K562 (cell line): ENCODE measurements around the gene LY6G6C. TPM values are rescaled to one million over a fixed set of nuclear protein-coding genes. Genes with fewer than 3 reads are reported as not detected.
A peak's percentile ranks its signal among the peaks of the same experiment; 100 is the strongest.

ENCODE experiments used
- E2F3 ChIP-seq: fragments of 250-450 bp; sonication (Bioruptor Pico); IDR thresholded peaks from 2 replicates; pipeline ENCODE4 v1.4.0; 2020; ENCODE audit warnings: mild to moderate bottlenecking
- EWSR1 ChIP-seq: fragments of 450-650 bp; IDR thresholded peaks from 2 replicates; pipeline ENCODE4 v1.6.1; 2018; ENCODE audit warnings: borderline replicate concordance, mild to moderate bottlenecking, low read depth, moderate library complexity; ENCODE audit not compliant: partially characterized antibody
- FOSL1 ChIP-seq: fragments of 200-800 bp; sonication (Bioruptor generic); conservative IDR thresholded peaks from 2 replicates; pipeline ENCODE4 v1.6.1; 2016; ENCODE audit warnings: missing genetic modification characterization, missing compliant biosample characterization
- GMEB1 ChIP-seq: fragments of 250-450 bp; sonication (Bioruptor Pico); IDR thresholded peaks from 2 replicates; pipeline ENCODE4 v1.4.0; 2020; ENCODE audit warnings: mild to moderate bottlenecking
- HDAC8 ChIP-seq: fragments of 450-650 bp; IDR thresholded peaks from 2 replicates; pipeline ENCODE4 v1.6.1; 2016; ENCODE audit warnings: mild to moderate bottlenecking, missing genetic modification characterization, moderate library complexity, missing compliant biosample characterization
- HEY1 ChIP-seq: fragments of 250-450 bp; sonication (Bioruptor Pico); IDR thresholded peaks from 2 replicates; pipeline ENCODE4 v1.5.0; 2020; ENCODE audit warnings: mild to moderate bottlenecking, moderate library complexity, borderline replicate concordance
- IRF1 ChIP-seq: sonication (generic); formaldehyde crosslinking; IDR thresholded peaks from 2 replicates; pipeline ENCODE4 v1.8.0; 2022; ENCODE audit warnings: missing genetic modification reagents, mild to moderate bottlenecking, borderline replicate concordance
- LCOR ChIP-seq: sonication (generic); formaldehyde crosslinking; IDR thresholded peaks from 2 replicates; pipeline ENCODE4 v1.8.0; 2022; ENCODE audit warnings: mild to moderate bottlenecking, missing genetic modification reagents
- MEF2A ChIP-seq: IDR thresholded peaks from 2 replicates; pipeline ENCODE4 v1.6.1; 2011; ENCODE audit warnings: low read depth, mild to moderate bottlenecking, low read length, moderate library complexity; ENCODE audit not compliant: control insufficient read depth
- MIER1 ChIP-seq: fragments of 450-650 bp; IDR thresholded peaks from 2 replicates; pipeline ENCODE4 v1.6.1; 2016; ENCODE audit warnings: antibody characterized with exemption, mild to moderate bottlenecking, low read depth
- POLR2G ChIP-seq: fragments of 200-400 bp; formaldehyde crosslinking; IDR thresholded peaks from 2 replicates; pipeline ENCODE4 v1.6.1; 2017; ENCODE audit warnings: low read depth, mild to moderate bottlenecking, antibody characterized with exemption, low read length, moderate library complexity
- RUNX1 ChIP-seq: sonication (generic); IDR thresholded peaks from 2 replicates; pipeline ENCODE4 v1.6.1; 2016; ENCODE audit warnings: antibody characterized with exemption, low read depth
- SMC3 ChIP-seq: conservative IDR thresholded peaks from 2 replicates; pipeline ENCODE4 v1.6.1; 2011; ENCODE audit warnings: low read depth, low read length, improper control_type of control experiment; ENCODE audit not compliant: insufficient read depth
- SOX6 ChIP-seq: fragments of 450-650 bp; IDR thresholded peaks from 2 replicates; pipeline ENCODE4 v1.6.1; 2014; ENCODE audit warnings: mild to moderate bottlenecking
- SP1 ChIP-seq: sonication (generic); formaldehyde crosslinking; IDR thresholded peaks from 2 replicates; pipeline ENCODE4 v1.8.1; 2022; ENCODE audit warnings: mild to moderate bottlenecking, missing genetic modification reagents
- SRSF1 ChIP-seq: fragments of 200-400 bp; formaldehyde crosslinking; IDR thresholded peaks from 2 replicates; pipeline ENCODE4 v1.6.1; 2017; ENCODE audit warnings: mild to moderate bottlenecking, low read depth, low read length, moderate library complexity
- TSC22D4 ChIP-seq: fragments of 450-650 bp; IDR thresholded peaks from 2 replicates; pipeline ENCODE4 v1.6.1; 2016; ENCODE audit warnings: missing genetic modification characterization, missing biosample characterization, control low read depth
- YY1 ChIP-seq, 3 experiments: IDR thresholded peaks; 2 replicates each; pipeline ENCODE4 v1.6.1; 2011; ENCODE audit warnings: low read length in 2 of 3, mild to moderate bottlenecking in 2 of 3, moderate library complexity in 2 of 3, borderline replicate concordance in 1 of 3, control low read depth in 1 of 3, low read depth in 1 of 3; ENCODE audit not compliant: insufficient read depth in 3 of 3, insufficient replicate concordance in 2 of 3, control insufficient read depth in 1 of 3, insufficient read length in 1 of 3; ENCODE audit errors: extremely low read depth in 1 of 3
- ZKSCAN3 ChIP-seq: fragments of 250-450 bp; sonication (Bioruptor Pico); IDR thresholded peaks from 2 replicates; pipeline ENCODE4 v1.4.0; 2020
- ZNF445 ChIP-seq: fragments of 250-450 bp; sonication (Bioruptor Pico); IDR thresholded peaks from 2 replicates; pipeline ENCODE4 v1.4.0; 2020; ENCODE audit warnings: low read depth, mild to moderate bottlenecking, moderate library complexity
- ZNF592 ChIP-seq: fragments of 450-650 bp; IDR thresholded peaks from 2 replicates; pipeline ENCODE4 v1.6.1; 2017; ENCODE audit warnings: antibody characterized with exemption, mild to moderate bottlenecking
- polyA plus RNA-seq, 8 experiments: library from polyadenylated mRNA; depleted of rRNA in 4 of 8; stranded (reverse) in 5 of 8; unstranded in 3 of 8; fragments of >200 nt; fragmentation: Nextera tagmentation in 2 of 8; fragmentation: Illumina TruSeq in 1 of 8; extraction: Ambion mirVana in 2 of 8; extraction: Trizol in 1 of 8; gene quantifications; 2 replicates each; pipeline versions ENCODE4 v1.2.1 to v1.2.3, GENCODE V29; 2011 to 2014; ENCODE audit warnings: inconsistent platforms in 1 of 8, missing spikeins in 1 of 8
- total RNA-seq, 7 experiments: library from RNA; depleted of rRNA in 6 of 7; stranded (reverse); fragments of >200 nt in 6 of 7; fragmentation: Illumina TruSeq in 2 of 7; extraction: Trizol in 2 of 7; gene quantifications; 2 replicates each; pipeline versions ENCODE4 v1.2.1 to v1.2.3, GENCODE V29; 2011 to 2021; ENCODE audit warnings: low replicate concordance in 1 of 7

LY6G6C gene
- total and polyA plus RNA-seq, 9 of the 15 experiments (the other 6 are each of a cell fraction or from before 2014, with no cell fraction given), result 0.06 to 0.20 TPM; not detected in 7

- no peak for TF ChIP-seq MEF2A
- peak; percentile 34; the same call in 1 of the 2 replicates for TF ChIP-seq GMEB1 (CRISPR knock-in tag)
- TF ChIP-seq IRF1, result peak; percentile 72; the same call in 1 of the 2 replicates
- TF ChIP-seq SOX6, result no peak
- peak; percentile 97 for TF ChIP-seq ZNF445 (CRISPR knock-in tag)
- peak; percentile 91 for TF ChIP-seq POLR2G
- TF ChIP-seq LCOR (CRISPR knock-in tag), result no peak
- TF ChIP-seq HEY1 (CRISPR knock-in tag), result peak; percentile 97
- no peak for TF ChIP-seq SMC3
- TF ChIP-seq SRSF1, result 0 out of 2 replicates have a peak, but pooled peaks have one; percentile 85
- no peak for TF ChIP-seq MIER1
- no peak for TF ChIP-seq ZKSCAN3
- TF ChIP-seq TSC22D4 (tag), result no peak
- 0 out of 2 replicates have a peak, but pooled peaks have one; percentile 15 for TF ChIP-seq HDAC8 (tag)
- peak in 2 of 3 experiments; percentile 66 to 75 for TF ChIP-seq YY1 (IDR thresholded peaks at IDR 0.05; ENCODE audit: borderline replicate concordance in 1 of 3, control insufficient read depth in 1 of 3, extremely low read depth in 1 of 3, insufficient read depth in 3 of 3, insufficient read length in 1 of 3, insufficient replicate concordance in 2 of 3, low read depth in 1 of 3, low read length in 2 of 3)
- TF ChIP-seq FOSL1 (tag), result no peak
- no peak for TF ChIP-seq EWSR1
- TF ChIP-seq SP1, result peak; percentile 88
- TF ChIP-seq E2F3 (CRISPR knock-in tag), result peak; percentile 91
- no peak for TF ChIP-seq ZNF592
- TF ChIP-seq RUNX1, result no peak
These were observed 8.6 kb upstream of the LY6G6C start (continued) for GRCh38 chr6:31729979-31730630.
